GOT3 (cell line): ENCODE results near the gene PYGM.
A peak's percentile ranks its signal among the peaks of the same experiment; 100 is the strongest.

Source experiments
- DNase-seq: peaks from one replicate; lab custom pipeline; 2025; ENCODE audit warnings: mixed read lengths; lab: John Stamatoyannopoulos, UW

PYGM gene

DNA sequence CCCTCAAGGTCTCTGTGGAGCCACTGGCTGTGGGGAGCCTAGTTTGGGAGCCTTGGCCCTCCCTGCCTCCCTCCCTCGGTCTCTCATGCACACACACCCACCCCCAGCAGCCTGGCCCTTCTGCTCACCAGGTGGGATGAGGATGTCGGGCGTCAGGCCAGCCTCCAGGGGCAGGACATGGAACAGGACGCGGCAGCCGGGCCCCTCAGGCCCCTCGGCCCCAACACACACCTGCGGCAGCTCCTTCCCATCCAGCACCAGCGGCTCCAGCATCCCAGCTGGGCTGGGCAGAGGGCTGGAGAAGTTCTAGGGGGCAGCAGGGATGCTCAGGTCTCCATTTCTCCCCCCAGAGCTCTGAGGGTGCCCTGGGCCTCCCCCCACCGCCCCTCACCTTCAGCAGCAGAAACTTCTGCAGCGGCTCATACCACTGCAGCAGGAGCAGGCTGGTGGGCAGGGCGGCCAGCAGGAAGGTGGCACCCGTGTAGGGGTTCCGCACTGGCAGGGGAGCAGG is 32.1 kb upstream of the PYGM start:
- no peak for DNase-seq

DNA sequence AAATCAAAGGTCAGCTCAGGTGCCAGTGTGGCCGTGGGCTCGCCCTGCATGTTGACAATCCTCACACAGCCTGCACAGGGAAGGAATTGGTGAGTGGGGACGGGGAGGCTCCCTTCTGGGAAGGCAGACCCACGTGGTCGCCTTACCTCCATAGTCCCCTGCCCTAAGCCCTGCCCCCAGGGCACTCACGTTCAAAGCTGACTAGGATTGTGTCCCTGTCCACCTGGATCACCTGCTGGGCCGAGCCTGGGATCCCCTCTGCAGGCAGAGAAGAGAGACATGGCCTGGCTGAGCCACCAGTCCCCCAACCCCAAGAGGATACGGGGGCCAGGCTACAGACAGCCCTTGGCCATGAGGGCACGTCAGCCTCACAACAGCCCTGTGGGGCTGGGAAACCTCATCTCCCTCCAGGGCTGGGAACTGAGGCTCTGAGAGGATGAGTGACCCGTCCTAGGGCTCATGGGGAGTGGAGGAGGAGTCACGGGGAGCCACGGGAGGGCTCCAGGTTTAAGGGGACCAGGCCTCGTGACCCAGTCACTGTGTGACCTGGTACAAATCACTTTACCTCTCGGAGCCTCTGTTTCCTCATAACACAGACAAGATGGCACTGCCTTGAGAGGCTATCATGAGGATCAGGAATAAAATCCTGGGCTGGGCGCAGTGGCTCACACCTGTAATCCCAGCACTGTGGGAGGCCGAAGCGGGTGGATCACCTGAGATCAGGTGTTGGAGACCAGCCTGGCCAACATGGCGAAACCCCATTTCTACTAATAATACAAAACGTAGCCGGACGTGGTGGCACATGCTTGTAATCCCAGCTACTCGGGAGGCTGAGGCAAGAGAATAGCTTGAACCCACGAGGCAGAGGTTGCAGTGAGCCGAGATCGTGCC is 30.7 kb upstream of the PYGM start:
- no peak for DNase-seq

DNA sequence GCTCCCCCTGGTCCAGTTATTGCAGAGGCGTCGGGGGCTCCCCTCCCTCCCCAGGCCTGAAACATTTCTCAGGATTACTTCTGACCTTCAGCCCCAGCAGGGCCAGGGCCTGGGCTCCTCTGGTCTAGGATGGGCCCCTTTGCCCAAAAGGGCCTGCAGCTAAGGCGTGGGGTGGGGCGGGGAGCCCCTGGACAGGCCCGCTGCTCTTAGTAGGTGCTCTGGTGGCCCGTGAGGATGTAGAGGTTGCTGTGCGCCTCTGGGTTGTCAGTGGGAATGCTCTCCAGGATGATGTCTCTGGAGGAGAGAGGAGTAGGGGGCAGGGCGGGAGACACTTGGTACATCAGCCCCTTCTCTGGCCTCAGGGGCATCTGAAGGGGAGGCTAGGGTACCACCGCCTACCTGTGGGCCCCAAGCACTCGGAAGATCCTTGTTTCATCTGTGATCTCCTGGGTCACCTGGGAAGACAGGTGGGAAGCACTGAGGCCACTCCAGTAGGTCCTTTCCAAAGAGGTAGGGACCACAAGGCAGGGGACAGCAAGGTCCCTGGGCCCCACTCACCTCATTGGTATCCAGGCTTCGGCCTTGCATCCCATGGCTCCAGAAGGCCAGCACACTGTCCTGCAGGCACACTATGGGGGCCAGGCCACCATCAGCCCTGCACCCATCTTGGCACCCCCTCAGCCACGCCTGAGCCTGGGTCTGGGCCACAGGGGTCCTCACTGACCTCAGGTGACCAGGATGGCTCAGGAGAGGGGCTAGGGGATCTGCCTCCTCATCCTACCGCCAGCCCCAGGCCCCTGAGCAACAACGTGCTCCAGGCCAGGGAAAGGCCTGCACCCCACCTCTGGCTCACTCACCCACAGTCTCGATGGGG is 29.8 kb upstream of the PYGM start:
- no peak for DNase-seq

DNA sequence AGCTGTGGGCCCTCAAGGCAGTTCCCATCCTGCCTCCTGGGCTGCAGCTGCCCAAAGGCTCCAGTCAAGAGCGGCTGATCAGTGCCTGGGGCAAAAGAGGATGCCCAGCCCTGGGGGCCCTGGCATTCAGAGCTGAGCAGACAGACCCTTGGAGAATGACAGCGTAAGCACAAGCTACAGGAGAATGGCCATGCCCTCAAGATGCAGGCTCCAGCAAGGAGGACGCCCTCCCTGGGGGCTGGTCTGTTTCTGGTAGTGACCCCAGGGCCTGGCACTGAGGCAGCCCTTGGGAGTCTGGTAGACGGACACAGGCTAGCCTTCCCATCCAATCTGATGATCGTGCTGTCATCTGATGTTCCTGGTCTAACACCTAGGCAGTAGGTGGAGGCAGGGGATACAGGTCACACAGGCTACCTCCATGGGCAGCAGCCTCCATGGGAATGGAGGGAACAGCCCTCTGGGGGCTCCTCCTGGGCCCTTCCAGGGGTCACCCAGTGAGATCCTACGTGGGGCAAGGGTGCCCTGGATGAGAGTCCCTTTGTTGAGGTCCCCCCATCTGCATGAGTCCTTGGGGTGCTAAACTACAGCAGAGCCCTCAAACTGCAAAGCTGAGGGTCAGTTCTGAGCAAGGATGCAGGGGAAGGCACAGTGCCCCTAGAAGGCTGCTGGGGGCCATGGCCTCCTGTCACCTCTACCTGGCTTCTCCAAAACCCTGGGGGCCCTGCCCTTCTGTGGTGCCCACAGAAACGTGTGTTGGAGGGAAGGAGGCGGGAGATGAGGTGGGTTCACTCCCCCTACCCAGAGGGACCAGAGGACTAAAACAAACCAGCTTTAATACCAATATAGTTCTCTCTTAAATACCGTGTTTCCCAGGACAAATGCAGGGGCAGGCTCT is 28.8 kb upstream of the PYGM start:
- DNase-seq, result no peak

DNA sequence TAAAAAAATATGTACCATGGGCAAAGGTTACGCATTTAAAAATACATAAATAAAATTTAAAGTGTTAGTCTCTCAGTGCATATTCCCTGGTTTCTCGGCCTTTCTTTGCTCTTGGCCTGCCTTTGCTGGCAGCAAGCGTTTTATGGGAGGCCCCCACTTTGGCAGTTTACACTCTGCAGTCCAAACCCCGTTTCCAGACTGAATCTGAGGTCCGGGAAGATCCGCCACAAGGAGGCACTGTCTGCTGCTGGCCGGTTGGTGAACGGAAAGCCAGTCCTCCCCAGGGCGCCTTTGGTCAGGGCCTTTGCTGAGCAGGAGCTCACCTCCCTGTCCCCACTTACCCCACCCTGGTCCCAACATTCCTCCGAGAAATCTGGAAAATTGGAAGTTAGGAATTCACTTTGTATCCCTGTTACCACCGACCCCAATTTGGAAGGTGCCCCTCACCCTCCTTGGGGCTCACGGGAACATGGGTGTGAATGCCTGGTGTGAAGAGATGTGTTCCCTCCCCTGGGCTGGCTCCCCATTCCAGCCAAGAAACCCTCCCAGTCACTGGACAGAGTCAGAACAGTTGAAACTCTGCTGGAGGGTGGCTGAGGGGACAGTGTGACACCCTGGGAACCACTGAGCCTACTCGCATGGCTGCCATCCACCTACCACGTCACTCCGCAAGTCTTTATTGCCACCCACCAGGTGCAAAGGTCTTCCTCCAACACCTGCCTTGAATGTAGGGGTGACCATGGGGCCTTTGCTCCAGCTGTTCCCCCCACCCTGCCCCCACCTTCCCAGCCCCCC is 27.9 kb upstream of the PYGM start:
- no peak for DNase-seq

DNA sequence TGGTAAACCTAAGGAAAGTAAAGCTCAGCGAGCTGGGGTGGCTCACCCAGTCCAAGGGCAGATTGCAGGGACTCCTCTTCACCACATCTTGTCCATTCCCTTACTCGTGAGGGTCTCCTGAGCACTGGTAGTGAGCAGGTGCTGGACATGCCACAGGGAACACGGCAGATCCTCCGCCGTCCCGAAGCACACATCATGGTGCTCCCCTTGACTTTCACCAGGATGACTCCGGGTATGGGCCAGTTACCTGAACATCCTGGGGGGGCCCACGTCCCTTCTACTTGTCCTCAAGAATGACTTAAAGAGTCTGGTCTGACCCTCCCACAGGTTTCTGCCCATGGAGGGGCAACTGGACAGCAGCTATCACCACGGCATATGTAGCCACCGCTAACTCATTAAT is 26.5 kb upstream of the PYGM start:
- no peak for DNase-seq

DNA sequence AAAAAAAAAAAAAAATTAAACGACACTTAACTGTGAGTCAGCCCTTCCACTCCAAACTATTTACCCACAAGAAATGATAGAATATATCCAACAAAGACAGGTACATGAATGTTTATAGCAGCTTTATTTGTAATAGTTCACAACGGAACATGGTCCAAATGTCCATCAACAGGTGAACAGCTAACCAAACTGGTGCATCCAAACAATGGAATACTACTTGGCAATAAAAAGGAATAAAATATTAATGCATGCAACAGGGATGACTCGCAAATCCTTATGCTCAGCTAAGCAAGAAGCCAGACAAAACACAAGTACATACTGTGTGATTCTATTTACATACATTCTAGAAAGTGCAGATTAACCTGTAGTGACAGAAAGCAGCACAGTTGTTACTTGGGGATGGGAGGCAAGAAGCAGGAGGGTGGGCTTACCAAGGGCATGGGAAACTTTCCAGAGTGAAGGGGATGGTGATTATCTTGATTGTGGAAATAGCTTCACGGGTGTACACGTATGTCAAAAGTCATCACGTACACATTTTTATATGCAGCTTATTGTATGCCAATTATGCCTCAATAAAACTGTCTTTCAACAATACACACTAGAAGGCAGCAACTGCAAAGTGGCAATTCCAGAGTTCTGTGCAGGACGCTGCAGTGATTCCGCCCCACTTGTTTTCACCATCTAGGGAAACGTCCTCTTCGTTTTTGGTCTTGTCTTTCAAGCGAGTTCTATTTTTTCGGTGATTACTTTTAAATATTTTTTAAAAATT is 25.2 kb upstream of the PYGM start:
- no peak for DNase-seq

DNA sequence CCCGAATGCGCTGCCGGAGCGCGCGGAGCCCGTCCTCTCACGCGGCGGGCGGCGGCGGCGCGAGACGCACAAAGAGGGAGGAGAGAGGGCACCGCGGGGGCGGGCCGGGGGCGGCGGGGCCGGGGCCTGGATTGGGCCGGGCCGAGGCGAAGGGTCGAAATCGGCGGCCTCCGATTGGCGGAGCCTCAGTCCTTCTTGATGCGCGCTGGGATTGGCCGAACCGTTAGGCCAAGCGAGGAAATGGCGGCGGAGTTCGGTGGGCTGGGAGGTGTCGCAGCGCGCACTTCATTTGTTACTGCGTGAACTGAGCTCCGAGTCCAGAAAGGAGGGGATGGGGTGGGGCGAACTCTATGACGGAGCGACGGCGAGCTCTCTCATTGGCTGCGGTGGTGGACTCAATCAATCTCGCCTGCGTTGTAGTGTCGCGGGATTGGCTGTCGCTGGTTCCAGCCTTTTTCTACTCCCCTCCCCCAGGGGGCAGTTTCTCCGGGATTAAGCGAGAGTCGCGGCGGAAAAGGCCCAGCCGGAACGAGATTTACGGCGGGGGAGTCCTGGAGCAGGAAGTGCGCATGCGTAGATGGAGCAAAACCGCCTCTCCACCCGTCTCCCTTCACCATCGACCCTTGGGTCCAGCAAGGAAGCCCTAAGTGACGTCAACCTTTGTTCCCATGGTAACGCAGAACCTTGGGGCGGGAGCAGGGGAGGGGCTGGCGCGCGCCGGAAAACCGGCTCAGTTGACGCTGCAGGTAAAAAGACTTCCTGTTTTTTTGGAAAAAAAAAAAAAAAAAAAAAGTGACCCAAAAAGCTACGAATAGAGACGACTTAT is 18.9 kb upstream of the PYGM start, which contains the start of gene SF1:
Gene SF1, minus strand, starts transcription at position 70 of the 826 bp plus-strand sequence. CDS start 150 bp downstream, outside the sequence.
- DNase-seq, result peak; percentile 94

DNA sequence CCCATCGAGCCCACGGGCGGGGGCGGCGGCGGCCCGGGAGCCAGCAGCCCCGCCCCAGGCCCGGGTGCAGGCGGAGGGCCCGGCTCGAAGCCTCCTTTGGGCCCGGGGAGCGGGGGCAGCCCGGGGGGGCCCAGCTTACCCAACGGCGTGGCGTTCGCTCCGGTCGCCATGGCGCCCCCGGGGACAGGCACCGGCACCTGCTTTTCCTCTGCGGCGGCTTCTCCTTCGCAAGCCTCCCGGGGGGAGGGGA is 18.4 kb upstream of the PYGM start:
- no peak for DNase-seq

DNA sequence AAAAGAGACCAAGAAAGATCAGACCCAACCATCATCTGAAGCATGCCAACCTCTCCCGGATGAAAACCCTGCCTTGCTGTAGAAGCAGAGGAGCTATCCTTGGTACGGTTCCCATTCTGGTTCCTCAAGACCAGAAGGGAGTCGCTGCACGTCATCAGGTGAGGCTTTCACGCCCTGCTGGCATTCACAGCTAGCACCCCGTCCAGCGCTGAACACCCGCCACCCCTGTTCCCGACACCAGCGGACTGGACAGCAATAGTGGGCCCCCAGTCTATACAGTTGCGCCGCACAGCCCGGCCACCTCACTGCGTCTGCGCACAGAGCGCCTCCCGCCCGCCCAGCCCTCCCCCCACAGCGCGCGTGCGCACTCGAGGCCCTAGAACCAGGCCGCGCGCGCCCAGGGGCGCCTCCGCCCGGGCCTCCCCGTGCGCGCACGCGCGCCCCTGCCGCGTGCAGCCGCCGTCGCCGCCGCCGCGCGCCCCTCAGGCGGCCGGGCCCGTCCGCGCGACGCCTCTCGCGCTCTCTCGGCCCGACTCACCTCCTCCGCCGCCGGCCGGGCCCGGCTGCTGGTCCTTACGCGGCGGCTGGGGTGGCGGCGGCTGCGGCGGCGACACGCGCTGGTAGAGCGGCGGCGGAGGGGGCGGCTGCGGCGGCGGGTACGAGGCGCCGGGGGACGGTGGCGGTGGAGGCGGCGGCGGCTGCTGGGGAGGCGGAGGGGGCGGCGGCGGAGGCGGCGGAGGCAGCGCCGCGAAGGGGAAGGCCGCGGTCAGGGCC is 17.9 kb upstream of the PYGM start:
- DNase-seq, result no peak

DNA sequence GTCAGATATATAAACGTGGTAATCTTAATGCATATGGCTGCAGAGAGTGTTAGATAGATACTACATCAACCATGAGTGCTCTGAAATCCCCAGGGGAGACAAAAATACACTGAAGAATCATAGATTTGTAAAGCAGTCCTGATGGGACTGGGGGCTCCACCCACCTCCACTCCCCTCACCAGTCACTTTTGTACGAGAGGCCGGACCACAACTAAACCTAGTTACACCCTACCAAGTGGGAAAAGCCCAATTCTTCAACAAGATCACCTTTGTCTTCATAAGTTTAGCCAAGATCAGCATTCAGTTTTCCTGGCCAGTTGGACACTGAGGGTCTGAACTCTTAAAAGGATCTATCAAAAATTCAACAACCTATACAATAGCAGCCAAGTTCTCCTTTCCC is 17.1 kb upstream of the PYGM start:
- no peak for DNase-seq

DNA sequence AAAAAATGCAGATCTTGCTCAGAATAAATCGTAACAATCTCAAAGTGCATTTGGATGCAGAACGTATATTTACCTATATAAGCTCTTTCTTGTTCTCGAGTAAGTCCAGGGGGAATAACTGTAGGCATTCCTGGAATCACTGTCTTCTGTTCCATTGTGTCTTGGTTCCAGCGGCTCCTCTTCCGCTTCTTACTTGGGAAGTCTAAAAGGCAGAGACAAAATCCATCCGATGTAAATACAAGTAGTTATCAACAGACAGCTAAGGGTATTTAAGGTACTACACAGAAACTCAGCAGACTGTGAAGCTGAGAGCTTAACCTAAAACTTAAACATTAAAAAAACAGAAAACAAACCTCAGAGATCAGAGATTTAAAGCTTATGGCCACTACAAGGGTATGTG is 16.7 kb upstream of the PYGM start:
- no peak for DNase-seq

DNA sequence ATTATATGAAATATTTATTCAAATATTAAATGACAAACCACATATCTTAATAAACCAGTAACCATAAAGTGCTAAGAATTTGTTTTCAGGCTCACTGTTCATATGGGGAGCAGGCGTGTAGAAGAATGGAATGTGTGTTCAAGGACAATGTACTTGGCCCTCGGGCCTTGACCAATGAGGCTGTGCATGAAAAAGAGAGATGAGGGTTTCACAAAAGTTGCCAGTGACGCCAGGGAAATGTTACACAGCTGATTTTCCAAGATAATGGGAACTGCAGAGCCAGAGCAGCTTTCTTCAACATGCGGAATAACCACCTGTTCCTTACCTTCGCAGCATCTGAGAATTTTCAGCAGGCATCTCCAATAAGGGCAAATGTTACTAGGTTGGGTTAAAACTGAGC is 14.4 kb upstream of the PYGM start:
- no peak for DNase-seq

DNA sequence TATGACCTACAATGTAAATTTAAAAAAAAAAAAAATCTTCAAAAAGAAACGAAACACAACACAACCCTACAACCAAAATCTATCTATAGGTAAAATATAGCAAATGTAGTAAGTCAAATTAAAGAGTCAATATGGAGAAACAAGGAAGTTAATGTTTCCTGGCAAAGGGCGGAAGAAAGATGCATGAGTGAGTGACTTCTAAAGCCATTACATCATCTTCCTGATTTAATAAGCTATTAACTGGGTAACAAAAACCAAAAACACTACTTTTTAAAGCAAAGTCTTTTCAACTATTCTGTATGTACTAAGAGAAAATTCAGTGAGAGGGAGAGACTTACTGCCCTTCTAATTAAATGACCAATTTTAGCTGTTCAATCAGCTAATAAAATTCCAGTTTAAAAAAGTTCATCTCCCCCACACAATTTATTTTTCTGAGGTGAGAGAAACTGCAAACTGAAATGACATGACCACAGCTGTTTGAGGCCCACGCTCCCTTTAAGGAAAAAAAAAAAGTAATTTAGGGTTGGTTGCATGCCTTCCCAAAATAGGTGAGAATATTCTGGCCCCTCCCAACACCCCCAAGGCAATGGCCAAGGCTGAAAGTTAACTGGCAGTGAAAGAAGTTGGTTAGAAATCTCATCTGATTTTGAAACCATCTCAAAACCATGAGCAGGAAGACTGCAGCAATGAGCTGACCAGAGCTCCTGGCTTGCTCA is 12.7 kb upstream of the PYGM start:
- no peak for DNase-seq

DNA sequence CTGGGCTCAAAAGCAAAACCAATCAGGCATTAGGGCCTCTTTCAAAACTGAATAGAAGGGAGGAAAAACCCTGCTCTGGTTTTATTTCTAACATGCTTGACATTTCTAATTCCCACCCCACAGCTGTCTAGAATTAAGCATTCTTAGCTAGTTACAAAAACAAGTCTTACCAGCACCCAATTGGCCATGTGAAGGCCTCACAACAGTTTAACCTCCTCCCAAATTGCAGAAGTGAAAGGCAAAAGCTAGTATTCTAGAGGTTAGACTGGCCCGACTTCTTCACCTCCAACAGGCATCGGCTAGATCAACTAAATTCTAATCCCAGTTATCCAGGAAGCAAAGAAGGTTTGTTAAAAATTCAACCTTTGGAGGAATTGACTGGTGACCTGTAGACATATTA is 12.1 kb upstream of the PYGM start:
- DNase-seq, result no peak

DNA sequence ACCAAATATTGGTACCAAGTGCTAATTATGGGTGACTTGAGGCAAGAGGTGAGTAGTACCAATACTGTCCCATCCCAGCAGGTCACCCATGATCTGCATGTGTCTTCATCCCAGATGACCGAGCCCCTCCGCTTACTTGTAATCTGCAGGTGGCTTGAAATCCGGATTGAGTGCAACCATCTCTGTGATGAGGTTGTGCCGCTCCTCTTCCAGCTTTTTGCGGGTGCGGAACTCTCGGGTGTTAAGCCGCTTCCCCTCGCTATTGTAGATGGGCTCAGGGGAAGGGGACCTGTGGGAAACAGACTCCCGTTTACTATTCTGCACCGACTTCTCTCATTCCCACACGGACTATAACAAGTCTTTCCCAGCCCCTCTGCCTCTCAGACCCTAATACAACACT is 10.3 kb upstream of the PYGM start:
- no peak for DNase-seq

DNA sequence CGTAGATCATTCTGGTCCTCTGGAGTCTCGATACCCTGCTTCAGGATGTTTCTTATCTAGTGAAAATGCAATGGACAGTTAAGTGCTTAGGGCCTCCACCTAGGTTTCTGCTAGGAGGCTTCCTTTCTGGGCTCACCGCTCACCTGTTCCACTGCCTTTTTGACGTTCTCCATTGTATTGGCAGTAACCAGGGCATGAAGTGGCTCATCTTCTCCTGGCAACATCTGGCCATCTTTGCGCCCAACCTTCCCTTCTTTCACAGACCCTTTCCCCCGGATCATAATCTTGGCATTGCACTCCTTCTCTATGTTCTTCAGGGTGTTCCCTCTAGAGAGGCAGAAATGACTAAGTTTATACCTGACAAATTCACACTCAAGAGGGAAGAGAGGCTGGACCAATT is 9.5 kb upstream of the PYGM start:
- no peak for DNase-seq

DNA sequence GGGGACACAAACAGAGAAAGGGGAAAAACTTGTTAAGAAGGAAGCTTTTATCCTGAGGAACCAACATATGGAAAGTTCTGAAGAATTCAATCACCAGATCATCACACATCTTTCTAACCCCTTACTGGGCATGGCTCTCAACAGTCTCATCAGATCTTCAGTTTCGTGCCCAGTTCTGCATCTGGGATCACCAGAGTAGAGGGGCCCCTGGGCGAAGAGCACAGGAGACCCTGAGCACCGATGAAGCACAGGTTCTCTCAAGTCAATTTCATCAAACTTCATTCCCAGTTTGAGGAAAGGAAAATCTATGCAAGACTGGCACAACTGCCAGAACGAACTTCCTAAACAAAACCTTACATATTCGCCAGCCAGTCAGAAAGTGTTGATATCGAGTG is 8.5 kb upstream of the PYGM start:
- DNase-seq, result no peak
